Activated CD4-positive, CD25-positive, alpha-beta regulatory T cell treated with anti-CD3 and anti-CD28 coated beads, Interleukin-2, amount 50 U/mL, for 72 hours (primary cell): ENCODE results near the gene GABPA.
"Not testable (repeated sequence)": the region's sequence is repeated elsewhere in the genome, so short reads cannot be mapped to it uniquely, and the experiment has no call there.

ENCODE experiments used
- DNase-seq: peaks from one replicate; pipeline ENCODE4 v3.0.0; 2021

GABPA gene

DNA sequence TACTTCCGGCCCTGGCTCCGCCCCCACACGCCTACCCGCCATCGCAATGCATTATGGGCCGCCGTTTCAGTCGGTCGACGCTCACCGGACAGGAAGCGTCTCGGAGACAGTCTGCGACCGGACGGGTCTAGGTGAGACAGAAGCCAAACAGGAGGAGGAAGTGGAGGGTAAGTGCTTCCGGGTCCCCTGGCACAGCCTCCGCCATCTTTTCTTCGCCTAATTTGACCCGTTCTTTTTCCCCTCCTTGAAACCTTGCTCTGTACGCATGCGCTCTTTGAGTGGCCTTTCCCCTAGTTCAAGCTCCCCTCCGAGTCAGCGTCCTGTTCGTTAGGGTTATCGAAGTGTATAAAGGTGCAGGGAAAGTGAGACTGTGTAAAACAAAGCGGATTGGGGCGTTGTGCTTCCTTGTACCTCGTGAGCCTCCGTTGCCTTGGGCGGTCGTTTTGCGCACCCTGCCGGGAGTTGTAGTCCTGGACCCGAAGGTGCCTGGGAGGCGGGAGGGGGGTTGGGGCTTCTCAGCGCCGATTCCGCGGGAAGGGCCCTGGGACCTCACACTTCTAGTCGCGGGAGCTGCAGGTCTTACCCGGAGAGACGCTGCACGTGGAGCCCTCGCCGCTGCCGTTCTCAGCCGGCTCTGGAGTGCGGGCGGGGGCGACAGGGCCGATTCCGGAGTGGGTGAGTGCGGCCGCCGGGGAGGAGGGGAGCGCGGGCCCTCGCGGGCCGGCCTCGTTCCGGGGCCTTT is at the start of gene GABPA, which contains the start of gene ATP5PF:
GABPA (plus strand) TSS at position 69 of the 742 bp plus-strand sequence. CDS start 6,627 bp downstream, outside the sequence.
ATP5PF (minus strand) TSS at position 1 of the 742 bp plus-strand sequence. CDS start 5,110 bp downstream, outside the sequence.
- peak; percentile 98 for DNase-seq

DNA sequence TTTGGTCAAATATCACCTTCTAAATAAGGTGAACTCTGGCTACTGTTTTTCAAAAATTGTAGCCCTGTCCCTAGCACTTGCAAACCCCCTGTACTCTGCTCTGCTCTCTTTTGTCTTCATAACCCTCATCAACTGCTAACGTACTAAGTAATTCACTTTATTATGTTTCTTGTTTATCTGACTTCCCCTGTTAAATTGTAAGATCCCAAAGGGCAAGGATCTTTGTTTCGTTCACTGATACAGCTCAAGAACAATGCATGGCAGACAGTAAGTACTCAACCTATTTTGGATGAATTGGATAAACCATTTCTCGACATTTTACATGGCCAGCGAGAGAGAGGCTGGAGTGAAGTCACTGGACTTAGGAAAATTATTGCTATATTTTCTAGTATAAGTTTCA is 47.0 kb upstream of the GABPA start:
- no peak for DNase-seq

DNA sequence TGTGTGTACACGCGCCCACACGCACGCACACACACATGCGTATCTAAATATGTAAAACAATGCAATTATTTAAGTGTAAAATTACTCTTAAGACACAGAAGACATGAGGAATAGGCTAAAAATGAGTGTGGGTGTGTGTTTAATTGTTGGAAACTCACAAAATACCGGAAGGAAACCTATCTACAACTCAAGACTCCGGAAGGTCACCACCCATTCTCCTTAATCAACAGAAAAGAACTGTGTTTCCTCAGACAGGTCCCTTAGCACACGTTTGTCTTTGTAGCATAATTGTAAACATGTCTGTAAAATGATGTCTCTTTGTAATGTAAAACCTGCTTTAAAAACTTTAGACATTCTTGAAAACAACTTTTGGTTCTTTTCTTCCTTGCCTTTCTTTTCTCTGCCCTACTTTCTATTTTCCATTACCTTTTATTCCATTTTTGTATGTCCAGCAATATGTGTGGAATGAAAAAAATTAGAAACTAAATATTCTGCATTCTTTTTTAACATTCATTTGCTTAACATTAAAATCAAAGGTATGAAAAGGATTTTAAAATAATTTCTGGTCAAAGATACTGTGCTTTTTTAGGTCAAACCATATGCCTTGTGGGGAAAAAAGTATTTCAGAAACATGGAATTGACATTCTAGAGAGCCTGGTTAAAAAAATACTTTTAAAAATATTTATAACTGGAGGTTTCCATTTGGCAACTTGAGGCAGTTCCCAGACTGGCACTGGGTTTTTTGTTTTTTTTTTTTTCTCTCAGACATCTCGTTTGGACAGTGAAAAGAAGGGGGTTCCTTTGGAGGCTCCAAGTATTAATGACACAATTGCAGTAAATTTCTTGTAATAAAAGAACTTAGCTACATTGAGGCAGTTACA is 46.3 kb upstream of the GABPA start:
- no peak for DNase-seq

DNA sequence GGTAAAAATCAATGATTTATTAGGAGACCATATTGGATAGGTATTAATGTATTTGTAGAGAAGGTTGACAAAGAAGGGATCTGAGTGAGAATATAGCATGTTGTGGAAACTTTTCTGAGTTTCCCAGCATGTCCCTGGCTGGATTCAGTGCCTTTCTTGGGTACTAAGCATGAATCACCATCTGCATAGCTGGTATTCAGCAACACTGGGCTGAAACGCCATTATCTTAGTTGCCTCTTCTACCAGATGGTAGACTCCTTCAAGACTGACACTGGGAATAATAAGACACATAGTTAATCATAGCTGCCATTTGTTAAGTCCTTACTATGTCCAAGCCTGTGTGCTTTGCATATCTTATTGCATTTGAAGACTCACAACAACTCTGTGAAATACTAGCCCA is 45.5 kb upstream of the GABPA start:
- no peak for DNase-seq

DNA sequence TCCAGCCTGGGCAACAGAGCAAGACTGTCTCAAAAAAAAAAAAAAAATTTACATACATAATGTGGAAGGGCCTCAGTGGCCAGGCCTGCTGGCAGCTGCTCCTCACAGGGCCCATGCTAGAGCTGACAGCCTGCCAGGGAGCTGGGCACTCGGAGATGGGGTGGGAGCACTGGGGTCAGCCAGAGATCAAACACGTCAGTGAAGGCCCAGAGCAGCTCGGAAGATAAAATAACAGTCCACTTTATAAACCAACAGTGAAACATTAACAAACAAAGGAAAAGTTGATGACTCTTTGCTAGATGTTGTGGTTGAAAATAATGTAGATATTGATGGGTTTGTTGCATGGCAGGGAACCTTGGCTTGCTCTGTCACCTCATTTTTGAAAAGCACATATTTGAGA is 42.8 kb upstream of the GABPA start:
- no peak for DNase-seq

DNA sequence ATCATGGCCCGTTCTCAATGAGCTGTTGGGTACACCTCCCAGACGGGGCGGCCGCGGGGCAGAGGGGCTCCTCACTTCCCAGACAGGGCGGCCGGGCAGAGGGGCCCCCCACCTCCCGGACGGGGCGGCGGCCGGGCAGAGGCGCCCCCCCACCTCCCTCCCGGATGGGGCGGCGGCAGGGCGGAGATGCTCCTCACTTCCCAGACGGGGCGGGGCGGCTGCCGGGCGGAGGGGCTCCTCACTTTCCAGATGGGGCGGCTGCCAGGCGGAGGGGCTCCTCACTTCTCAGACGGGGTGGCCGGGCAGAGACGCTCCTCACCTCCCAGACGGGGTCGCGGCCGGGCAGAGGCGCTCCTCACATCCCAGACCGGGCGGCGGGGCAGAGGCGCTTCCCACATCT is 39.3 kb upstream of the GABPA start:
- DNase-seq, result not testable (repeated sequence)

DNA sequence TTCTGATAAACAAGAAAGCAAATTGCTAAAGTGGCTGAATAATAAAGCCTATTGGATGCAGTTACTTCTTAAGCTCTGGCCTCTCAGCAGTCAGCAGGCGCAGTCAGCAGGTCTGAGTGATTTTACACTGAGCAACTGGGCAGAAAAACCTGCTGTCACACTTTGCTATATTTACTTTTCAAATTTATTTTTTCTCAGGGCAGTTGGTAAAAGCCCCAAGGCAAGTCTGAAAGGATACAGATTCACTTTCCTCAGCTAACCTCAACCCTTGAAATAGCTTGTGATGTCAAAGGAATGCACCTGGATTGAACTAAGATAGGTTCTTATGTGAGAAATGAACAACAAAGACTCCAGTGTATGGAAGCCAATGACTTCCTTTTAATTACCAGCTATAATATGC is 34.0 kb upstream of the GABPA start:
- DNase-seq, result no peak

- no peak for DNase-seq
These were observed 33.2 kb upstream of the GABPA start for GRCh38 chr21:25701529-25701928.

- DNase-seq, result peak; percentile 36
These were observed 26.2 kb upstream of the GABPA start for GRCh38 chr21:25708467-25709065.

DNA sequence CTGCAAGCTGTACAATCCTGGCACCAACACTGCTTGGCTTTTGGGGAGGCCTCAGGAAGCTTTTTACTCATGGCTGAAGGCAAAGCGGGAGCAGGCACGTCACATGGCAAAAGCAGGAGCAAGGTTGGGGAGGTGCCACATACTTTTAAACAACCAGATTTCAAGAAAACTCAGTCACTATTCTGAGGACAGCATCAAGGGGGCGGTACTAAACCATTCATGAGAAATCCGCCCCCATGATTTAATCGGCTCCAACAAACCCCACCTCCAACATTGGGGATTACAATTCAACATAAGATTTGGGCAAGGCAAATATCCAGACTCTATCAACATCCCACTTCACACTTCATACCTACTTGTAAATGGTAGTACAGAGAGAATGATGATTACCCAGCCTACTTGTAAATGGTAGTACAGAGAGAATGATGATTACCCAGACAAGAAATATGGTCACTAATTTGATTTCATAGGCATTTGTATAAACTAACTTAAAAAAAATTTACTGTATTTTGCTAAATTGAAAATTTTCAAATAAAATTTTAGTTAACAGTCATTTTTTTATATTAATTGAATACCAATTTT is 25.0 kb upstream of the GABPA start:
- no peak for DNase-seq

DNA sequence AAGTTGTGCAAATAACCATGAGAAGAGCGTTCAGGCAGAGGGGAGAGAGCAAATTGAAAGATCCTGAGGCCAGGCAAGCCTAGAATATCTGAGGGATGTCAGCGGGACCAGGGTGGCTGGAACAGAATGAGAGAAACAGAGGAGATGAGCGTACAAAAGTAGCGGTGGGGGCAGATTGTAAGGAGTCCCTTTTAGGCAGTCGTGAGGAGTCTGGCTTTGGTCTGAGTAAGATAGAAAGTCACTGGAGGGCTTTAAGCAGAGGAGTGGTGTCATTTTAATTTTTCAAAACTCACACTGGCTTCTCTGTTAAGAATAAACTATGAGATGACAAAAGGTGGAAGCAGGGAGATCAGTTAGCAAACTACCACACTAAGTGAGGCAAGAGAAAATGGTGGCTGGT is 24.2 kb upstream of the GABPA start:
- DNase-seq, result no peak

GRCh38 chr21:25714066-25714465 is 20.7 kb upstream of the GABPA start:
- not testable (repeated sequence) for DNase-seq

DNA sequence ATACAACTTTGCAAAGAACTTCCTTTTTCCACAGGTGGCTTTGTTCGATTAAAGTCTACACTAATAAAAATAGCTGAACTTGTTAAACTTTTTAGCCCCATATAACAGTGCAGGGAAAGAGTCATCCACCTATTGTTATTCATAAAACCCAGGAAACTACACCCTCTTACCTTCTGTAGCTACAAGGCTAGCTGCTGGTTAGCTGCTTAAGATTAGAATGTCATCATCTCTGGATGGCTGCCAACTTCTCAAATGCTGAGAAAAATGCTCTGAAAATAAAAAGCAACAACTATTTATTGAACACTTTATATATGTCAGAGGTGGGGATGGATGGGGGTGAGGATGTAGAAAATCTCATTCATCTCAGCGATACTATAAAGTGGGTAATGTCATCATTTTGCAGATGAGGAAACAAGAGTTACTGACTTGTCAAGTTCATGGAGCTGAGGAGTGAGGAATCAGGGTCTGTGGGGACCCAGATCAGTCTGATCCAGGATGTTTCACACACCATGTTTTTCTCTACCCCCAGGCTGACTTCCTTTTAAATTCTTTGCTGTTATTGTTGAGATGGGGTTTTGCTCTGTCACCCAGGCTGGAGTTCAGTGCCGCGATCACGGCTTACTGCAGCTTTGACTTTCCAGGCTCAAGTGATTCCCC is 17.2 kb upstream of the GABPA start:
- DNase-seq, result no peak

GRCh38 chr21:25721987-25722386 is 12.8 kb upstream of the GABPA start:
- no peak for DNase-seq

DNA sequence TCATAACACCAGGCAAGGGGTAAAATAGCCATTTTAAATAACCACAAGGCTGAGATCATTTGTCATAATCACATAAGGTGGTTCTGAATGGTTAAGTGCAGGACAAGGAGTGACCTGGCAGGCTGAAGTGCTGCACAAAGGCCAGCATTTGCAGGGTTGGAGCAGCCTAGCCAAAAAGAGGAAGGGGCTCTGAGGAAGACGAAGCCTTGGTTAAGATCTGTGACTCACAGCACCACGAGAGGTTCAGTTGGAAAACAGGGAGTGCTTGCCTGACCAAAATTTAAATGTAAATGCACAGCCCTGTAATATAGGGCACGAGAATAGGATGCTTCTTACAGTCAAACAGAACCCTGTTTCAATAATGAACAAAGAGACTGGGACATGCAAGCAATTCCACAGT is 12.1 kb upstream of the GABPA start:
- DNase-seq, result no peak

DNA sequence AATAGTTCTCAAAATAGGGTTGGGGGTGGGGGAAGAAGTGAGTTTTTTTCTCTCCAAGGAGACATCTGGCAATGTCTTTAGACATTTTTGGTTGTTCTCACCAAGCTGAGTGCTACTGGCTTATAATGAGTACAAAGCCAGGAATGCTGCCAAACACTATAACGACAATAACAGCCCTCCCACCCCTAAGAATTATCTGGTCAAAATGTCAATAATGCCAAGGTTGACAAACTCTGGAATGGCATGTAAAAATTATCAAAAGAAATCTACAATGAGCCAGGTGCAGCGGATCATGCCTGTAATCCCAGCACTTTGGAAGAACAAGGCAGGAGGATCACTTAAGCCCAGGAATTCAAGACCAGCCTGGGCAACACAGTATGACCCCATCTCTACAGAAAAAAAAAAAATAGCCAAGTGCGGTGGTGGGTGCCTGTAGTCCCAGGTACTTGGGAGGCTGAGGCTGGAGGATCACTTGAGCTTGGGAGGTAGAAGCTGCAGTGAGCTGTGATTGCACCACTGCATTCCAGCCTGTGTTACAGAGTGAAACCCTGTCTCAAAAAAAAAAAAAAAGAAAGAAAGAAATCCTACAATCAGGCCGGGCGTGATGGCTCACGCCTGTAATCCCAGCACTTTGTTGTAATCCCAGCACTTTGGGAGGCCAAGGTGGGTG is 2.5 kb upstream of the GABPA start:
- no peak for DNase-seq

GRCh38 chr21:25733859-25734653 is 716 bp upstream of the GABPA start:
- no peak for DNase-seq

GRCh38 chr21:25734654-25734903 is 193 bp upstream of the GABPA start:
- no peak for DNase-seq

DNA sequence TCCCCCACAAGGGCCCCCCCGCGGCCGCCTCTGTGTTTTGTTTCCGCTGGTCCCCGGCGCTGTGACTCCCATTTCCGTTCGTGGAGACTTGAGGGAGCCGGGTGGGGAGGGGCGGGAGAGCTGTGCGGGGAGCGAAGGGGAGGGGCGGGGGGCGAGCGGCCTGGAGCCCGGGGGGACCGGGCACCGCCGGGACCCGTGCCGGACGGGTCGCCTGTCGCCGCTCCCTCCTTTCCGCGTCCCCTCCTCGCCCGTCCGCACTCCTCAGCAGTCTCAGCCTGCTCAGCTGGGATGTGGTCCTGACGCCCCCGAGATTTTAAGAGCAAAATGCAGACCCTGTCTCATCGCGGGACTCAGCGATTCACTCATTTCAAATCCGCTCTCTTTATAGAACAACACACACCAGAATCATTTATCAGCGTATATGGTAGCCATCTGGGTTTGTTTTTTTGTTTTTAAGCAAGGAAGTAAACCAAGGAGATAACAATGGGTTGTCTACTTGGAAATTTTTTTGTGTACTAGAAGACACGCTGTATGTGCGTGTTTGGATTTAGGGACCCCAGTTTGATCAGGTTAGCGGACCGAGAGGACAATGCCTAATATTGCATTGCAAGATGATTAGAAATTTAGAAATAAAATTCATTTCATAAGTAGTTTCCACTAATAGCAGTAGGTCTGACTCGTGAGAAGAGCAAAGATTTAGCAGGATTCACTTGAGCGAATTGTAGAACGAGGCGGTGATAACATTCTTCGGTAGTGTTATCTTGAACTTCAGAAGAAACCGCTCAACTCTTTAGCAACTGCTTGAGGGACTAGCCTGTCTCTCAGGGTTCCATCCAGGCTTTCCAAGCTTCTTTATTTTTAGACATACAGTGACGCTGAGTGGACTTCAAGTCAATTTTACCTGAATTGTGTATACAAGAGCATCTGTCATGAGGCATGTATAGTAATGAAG is 1.1 kb downstream of the GABPA start:
- DNase-seq, result no peak

GRCh38 chr21:25737421-25737820 is 2.6 kb downstream of the GABPA start:
- DNase-seq, result no peak
